ENCODE measurements around the gene OVOL3. TPM values are rescaled to one million over a fixed set of nuclear protein-coding genes. Genes with fewer than 3 reads are reported as not detected.

The OVOL3 gene
- total RNA-seq, 2 experiments from 2014 or later = not detected

GRCh38 chr19:36099166-36099785, 11.7 kb upstream of the OVOL3 start:
- intact Hi-C loops (cut with micrococcal nuclease) = no loop called here
- no peak overlapping the region for H3K27ac Mint-ChIP-seq
- H3K36me3 Mint-ChIP-seq (ENCODE audit: low read depth) = peaks cover 25% of the 10 kb centered on the region
- H3K9me3 Mint-ChIP-seq = no peaks in the 10 kb centered on the region
- no peaks in the 10 kb centered on the region for H3K27me3 Mint-ChIP-seq
- ChIA-PET CTCF (no interaction called here), POLR2A (interaction anchor here (0.6 to 1.0 kb wide), 2 partner anchors 8 to 116 kb away, joined by 3 read pairs; no protein-coding TSS in a partner anchor)
- ATAC-seq (no peak), DNase-seq (no peak)
- TF ChIP-seq CTCF (IDR thresholded peaks at IDR 0.05) = no peak
- no peak overlapping the region for H3K4me3 Mint-ChIP-seq
- H3K4me1 Mint-ChIP-seq (ENCODE audit: low read depth) = no peaks in the 10 kb centered on the region

GRCh38 chr19:36100476-36100875, 10.5 kb upstream of the OVOL3 start:
- Mint-ChIP-seq H3K27me3 (no peaks in the 10 kb centered on the region), H3K27ac (no peak overlapping the region), H3K9me3 (no peaks in the 10 kb centered on the region), H3K36me3 (ENCODE audit: low read depth) (peaks cover 21% of the 10 kb centered on the region), H3K4me3 (no peak overlapping the region), H3K4me1 (ENCODE audit: low read depth) (no peaks in the 10 kb centered on the region)
- ATAC-seq (no peak), DNase-seq (no peak)
- intact Hi-C loops (cut with micrococcal nuclease) = no loop called here
- ChIA-PET CTCF (no interaction called here), POLR2A (interaction anchor here (0.8 to 1.0 kb wide), 2 partner anchors 11 to 21 kb away, joined by 4 read pairs; partner anchors contain the start of gene OVOL3)
- TF ChIP-seq CTCF (IDR thresholded peaks at IDR 0.05) = no peak

GRCh38 chr19:36101550-36102327, 9.2 kb upstream of the OVOL3 start:
- intact Hi-C loops (cut with micrococcal nuclease) = no loop called here
- ChIA-PET POLR2A (interaction anchor here (1.3 kb wide), 1 partner anchor 12 kb away, joined by 3 read pairs; no protein-coding TSS in a partner anchor), CTCF (no interaction called here)
- H3K9me3 Mint-ChIP-seq = no peaks in the 10 kb centered on the region
- H3K27me3 Mint-ChIP-seq = no peaks in the 10 kb centered on the region
- H3K4me1 Mint-ChIP-seq (ENCODE audit: low read depth) = no peaks in the 10 kb centered on the region
- ATAC-seq (no peak), DNase-seq (no peak)
- H3K4me3 Mint-ChIP-seq = no peak overlapping the region
- no peak for TF ChIP-seq CTCF (IDR thresholded peaks at IDR 0.05)
- H3K27ac Mint-ChIP-seq = no peak overlapping the region
- H3K36me3 Mint-ChIP-seq (ENCODE audit: low read depth) = peaks cover 21% of the 10 kb centered on the region

- Mint-ChIP-seq H3K36me3 (ENCODE audit: low read depth) (peaks cover 16% of the 10 kb centered on the region), H3K4me3 (no peak overlapping the region), H3K27ac (no peak overlapping the region), H3K27me3 (no peaks in the 10 kb centered on the region), H3K4me1 (ENCODE audit: low read depth) (no peaks in the 10 kb centered on the region), H3K9me3 (no peaks in the 10 kb centered on the region)
- no peak for TF ChIP-seq CTCF (IDR thresholded peaks at IDR 0.05)
- ChIA-PET CTCF (interaction anchor here (1.1 to 1.5 kb wide), 3 partner anchors 25 to 67 kb away, joined by 3 to 5 read pairs (median 3); no protein-coding TSS in a partner anchor), POLR2A (interaction anchor here (1.0 to 1.4 kb wide), 4 partner anchors 8 to 89 kb away, joined by 3 to 5 read pairs (median 3); partner anchors contain the start of gene ALKBH6)
- no peak for DNase-seq
- no peak for ATAC-seq
- intact Hi-C loops (cut with micrococcal nuclease) = no loop called here
Measured at GRCh38 chr19:36103040-36103626, 7.8 kb upstream of the OVOL3 start.

Measured in activated CD8-positive, alpha-beta T cell treated with anti-CD3 and anti-CD28 coated beads for 36 hours (primary cell).